ENCODE results near the gene TTC23L. TPM values are rescaled to one million over a fixed set of nuclear protein-coding genes. Genes with fewer than 3 reads are reported as not detected.

Gene TTC23L
- total RNA-seq, 1 experiment from 2014 or later: 1.9 TPM

DNA sequence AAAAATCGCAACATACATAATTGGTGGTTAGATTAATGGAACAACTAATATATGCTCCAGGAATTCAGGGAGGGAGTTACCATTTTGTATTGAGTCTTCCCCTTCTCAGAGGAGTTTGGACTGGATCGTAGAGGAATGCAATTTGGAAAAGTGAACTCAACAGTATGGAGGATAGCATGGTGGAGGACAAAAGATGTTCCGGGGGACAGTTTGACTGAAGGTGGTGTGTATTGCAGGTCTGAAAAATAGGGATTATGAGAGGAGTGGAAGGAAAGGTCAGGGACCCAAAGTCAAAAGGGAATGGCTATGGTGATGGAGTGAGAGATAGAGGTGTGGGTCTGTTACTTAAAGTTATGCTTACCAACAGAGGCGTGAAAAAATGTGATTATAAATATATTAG, 91.9 kb downstream of the TTC23L start:
- Mint-ChIP-seq H3K4me1 (peaks cover 19% of the 10 kb centered on the region), H3K27ac (peak overlapping the region; percentile 98), H3K9me3 (no peaks in the 10 kb centered on the region), H3K4me3 (peak overlapping the region; percentile 97), H3K36me3 (peaks cover 24% of the 10 kb centered on the region), H3K27me3 (ENCODE audit: low read depth) (no peaks in the 10 kb centered on the region)
- POLR2A ChIA-PET: interaction anchor here (0.7 to 3.2 kb wide), 3 partner anchors 16 to 456 kb away, joined by 3 to 59 read pairs (median 16); partner anchors contain the start of genes BRIX1 and RAD1
- CTCF ChIA-PET: interaction anchor here (2.1 to 2.8 kb wide), 3 partner anchors 16 to 456 kb away, joined by 8 to 19 read pairs (median 11); partner anchors contain the start of genes BRIX1 and RAD1
- DNase-seq (ENCODE audit: low spot score) (no peak), ATAC-seq (no peak)
- no peak for TF ChIP-seq FOXP1 (CRISPR knock-in tag; IDR thresholded peaks at IDR 0.05; ENCODE audit: borderline replicate concordance)
- TF ChIP-seq, protein P1, sequence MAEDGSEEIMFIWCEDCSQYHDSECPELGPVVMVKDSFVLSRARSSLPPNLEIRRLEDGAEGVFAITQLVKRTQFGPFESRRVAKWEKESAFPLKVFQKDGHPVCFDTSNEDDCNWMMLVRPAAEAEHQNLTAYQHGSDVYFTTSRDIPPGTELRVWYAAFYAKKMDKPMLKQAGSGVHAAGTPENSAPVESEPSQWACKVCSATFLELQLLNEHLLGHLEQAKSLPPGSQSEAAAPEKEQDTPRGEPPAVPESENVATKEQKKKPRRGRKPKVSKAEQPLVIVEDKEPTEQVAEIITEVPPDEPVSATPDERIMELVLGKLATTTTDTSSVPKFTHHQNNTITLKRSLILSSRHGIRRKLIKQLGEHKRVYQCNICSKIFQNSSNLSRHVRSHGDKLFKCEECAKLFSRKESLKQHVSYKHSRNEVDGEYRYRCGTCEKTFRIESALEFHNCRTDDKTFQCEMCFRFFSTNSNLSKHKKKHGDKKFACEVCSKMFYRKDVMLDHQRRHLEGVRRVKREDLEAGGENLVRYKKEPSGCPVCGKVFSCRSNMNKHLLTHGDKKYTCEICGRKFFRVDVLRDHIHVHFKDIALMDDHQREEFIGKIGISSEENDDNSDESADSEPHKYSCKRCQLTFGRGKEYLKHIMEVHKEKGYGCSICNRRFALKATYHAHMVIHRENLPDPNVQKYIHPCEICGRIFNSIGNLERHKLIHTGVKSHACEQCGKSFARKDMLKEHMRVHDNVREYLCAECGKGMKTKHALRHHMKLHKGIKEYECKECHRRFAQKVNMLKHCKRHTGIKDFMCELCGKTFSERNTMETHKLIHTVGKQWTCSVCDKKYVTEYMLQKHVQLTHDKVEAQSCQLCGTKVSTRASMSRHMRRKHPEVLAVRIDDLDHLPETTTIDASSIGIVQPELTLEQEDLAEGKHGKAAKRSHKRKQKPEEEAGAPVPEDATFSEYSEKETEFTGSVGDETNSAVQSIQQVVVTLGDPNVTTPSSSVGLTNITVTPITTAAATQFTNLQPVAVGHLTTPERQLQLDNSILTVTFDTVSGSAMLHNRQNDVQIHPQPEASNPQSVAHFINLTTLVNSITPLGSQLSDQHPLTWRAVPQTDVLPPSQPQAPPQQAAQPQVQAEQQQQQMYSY (CRISPR knock-in tag; IDR thresholded peaks at IDR 0.05): no peak
- TF ChIP-seq, protein P2, sequence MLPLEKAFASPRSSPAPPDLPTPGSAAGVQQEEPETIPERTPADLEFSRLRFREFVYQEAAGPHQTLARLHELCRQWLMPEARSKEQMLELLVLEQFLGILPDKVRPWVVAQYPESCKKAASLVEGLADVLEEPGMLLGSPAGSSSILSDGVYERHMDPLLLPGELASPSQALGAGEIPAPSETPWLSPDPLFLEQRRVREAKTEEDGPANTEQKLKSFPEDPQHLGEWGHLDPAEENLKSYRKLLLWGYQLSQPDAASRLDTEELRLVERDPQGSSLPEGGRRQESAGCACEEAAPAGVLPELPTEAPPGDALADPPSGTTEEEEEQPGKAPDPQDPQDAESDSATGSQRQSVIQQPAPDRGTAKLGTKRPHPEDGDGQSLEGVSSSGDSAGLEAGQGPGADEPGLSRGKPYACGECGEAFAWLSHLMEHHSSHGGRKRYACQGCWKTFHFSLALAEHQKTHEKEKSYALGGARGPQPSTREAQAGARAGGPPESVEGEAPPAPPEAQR (CRISPR knock-in tag; IDR thresholded peaks at IDR 0.05): no peak
- no peak for TF ChIP-seq SMAD3 (CRISPR knock-in tag; IDR thresholded peaks at IDR 0.05; ENCODE audit: borderline replicate concordance)
- TF ChIP-seq, protein P3, sequence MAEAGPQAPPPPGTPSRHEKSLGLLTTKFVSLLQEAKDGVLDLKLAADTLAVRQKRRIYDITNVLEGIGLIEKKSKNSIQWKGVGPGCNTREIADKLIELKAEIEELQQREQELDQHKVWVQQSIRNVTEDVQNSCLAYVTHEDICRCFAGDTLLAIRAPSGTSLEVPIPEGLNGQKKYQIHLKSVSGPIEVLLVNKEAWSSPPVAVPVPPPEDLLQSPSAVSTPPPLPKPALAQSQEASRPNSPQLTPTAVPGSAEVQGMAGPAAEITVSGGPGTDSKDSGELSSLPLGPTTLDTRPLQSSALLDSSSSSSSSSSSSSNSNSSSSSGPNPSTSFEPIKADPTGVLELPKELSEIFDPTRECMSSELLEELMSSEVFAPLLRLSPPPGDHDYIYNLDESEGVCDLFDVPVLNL (CRISPR knock-in tag; IDR thresholded peaks at IDR 0.05; ENCODE audit: borderline replicate concordance, low read depth): no peak
- TF ChIP-seq, protein P4, sequence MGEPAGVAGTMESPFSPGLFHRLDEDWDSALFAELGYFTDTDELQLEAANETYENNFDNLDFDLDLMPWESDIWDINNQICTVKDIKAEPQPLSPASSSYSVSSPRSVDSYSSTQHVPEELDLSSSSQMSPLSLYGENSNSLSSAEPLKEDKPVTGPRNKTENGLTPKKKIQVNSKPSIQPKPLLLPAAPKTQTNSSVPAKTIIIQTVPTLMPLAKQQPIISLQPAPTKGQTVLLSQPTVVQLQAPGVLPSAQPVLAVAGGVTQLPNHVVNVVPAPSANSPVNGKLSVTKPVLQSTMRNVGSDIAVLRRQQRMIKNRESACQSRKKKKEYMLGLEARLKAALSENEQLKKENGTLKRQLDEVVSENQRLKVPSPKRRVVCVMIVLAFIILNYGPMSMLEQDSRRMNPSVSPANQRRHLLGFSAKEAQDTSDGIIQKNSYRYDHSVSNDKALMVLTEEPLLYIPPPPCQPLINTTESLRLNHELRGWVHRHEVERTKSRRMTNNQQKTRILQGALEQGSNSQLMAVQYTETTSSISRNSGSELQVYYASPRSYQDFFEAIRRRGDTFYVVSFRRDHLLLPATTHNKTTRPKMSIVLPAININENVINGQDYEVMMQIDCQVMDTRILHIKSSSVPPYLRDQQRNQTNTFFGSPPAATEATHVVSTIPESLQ (CRISPR knock-in tag; IDR thresholded peaks at IDR 0.05): no peak
- TF ChIP-seq RORB (CRISPR knock-in tag; IDR thresholded peaks at IDR 0.05): no peak
- TF ChIP-seq ESRRA (CRISPR knock-in tag; IDR thresholded peaks at IDR 0.05; ENCODE audit: borderline replicate concordance): no peak
- no peak for TF ChIP-seq NR1H2 (CRISPR knock-in tag; IDR thresholded peaks at IDR 0.05)
- TF ChIP-seq ZNF263 (CRISPR knock-in tag; IDR thresholded peaks at IDR 0.05; ENCODE audit: low read depth): no peak
- no peak for TF ChIP-seq JAZF1 (CRISPR knock-in tag; IDR thresholded peaks at IDR 0.05)

DNA sequence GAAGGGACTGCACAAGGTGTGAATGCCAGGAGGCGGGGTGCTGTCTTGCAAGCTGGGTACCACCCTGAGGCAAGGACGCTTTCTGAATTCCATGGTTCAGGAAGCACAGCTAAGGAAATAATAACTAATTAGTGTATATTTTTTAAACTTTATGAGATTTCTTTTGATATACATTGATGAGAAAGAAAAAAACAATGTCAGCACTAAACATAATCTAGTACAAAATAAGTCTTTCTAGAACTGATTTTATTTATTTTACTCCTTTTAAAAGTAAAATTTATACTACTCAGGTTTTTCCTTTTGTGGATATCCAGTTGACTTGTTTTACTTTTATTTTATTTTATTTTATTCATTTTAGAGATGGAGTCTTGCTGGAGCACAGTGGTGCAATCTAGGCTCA, 94.0 kb downstream of the TTC23L start:
- ATAC-seq (no peak), DNase-seq (ENCODE audit: low spot score) (no peak)
- CTCF ChIA-PET: no interaction called here
- POLR2A ChIA-PET: no interaction called here
- Mint-ChIP-seq H3K36me3 (peaks cover 34% of the 10 kb centered on the region), H3K9me3 (no peaks in the 10 kb centered on the region), H3K4me3 (no peak overlapping the region), H3K27me3 (ENCODE audit: low read depth) (no peaks in the 10 kb centered on the region), H3K4me1 (peaks cover 19% of the 10 kb centered on the region), H3K27ac (no peak overlapping the region)
- TF ChIP-seq, protein P5, sequence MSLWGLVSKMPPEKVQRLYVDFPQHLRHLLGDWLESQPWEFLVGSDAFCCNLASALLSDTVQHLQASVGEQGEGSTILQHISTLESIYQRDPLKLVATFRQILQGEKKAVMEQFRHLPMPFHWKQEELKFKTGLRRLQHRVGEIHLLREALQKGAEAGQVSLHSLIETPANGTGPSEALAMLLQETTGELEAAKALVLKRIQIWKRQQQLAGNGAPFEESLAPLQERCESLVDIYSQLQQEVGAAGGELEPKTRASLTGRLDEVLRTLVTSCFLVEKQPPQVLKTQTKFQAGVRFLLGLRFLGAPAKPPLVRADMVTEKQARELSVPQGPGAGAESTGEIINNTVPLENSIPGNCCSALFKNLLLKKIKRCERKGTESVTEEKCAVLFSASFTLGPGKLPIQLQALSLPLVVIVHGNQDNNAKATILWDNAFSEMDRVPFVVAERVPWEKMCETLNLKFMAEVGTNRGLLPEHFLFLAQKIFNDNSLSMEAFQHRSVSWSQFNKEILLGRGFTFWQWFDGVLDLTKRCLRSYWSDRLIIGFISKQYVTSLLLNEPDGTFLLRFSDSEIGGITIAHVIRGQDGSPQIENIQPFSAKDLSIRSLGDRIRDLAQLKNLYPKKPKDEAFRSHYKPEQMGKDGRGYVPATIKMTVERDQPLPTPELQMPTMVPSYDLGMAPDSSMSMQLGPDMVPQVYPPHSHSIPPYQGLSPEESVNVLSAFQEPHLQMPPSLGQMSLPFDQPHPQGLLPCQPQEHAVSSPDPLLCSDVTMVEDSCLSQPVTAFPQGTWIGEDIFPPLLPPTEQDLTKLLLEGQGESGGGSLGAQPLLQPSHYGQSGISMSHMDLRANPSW (CRISPR knock-in tag; conservative IDR thresholded peaks at IDR 0.05; ENCODE audit: low read depth): no peak
- TF ChIP-seq NR1H2 (CRISPR knock-in tag; IDR thresholded peaks at IDR 0.05) (no peak), ZNF416 (CRISPR knock-in tag; IDR thresholded peaks at IDR 0.05) (no peak), CBFB (CRISPR knock-in tag; IDR thresholded peaks at IDR 0.05; ENCODE audit: low read depth) (no peak), NFATC4 (CRISPR knock-in tag; IDR thresholded peaks at IDR 0.05) (no peak), HMGA2 (CRISPR knock-in tag; IDR thresholded peaks at IDR 0.05) (no peak), CREM (CRISPR knock-in tag; IDR thresholded peaks at IDR 0.05) (no peak), ZNF232 (CRISPR knock-in tag; IDR thresholded peaks at IDR 0.05) (no peak), SOX15 (CRISPR knock-in tag; IDR thresholded peaks at IDR 0.05) (no peak), IRF2 (CRISPR knock-in tag; IDR thresholded peaks at IDR 0.05; ENCODE audit: borderline replicate concordance, low read depth) (no peak), ZNF396 (CRISPR knock-in tag; IDR thresholded peaks at IDR 0.05; ENCODE audit: borderline replicate concordance) (no peak)
- TF ChIP-seq, protein P6, sequence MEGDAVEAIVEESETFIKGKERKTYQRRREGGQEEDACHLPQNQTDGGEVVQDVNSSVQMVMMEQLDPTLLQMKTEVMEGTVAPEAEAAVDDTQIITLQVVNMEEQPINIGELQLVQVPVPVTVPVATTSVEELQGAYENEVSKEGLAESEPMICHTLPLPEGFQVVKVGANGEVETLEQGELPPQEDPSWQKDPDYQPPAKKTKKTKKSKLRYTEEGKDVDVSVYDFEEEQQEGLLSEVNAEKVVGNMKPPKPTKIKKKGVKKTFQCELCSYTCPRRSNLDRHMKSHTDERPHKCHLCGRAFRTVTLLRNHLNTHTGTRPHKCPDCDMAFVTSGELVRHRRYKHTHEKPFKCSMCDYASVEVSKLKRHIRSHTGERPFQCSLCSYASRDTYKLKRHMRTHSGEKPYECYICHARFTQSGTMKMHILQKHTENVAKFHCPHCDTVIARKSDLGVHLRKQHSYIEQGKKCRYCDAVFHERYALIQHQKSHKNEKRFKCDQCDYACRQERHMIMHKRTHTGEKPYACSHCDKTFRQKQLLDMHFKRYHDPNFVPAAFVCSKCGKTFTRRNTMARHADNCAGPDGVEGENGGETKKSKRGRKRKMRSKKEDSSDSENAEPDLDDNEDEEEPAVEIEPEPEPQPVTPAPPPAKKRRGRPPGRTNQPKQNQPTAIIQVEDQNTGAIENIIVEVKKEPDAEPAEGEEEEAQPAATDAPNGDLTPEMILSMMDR (IDR thresholded peaks at IDR 0.05): no peak
